ENCODE data around the gene SLC44A4. TPM values are rescaled to one million over a fixed set of nuclear protein-coding genes. Genes with fewer than 3 reads are reported as not detected.

Gene SLC44A4
- total and polyA plus RNA-seq, 9 of the 15 experiments (the other 6 are each of a cell fraction or from before 2014, with no cell fraction given), result 7.9 to 18.6 (median 11.2) TPM

DNA sequence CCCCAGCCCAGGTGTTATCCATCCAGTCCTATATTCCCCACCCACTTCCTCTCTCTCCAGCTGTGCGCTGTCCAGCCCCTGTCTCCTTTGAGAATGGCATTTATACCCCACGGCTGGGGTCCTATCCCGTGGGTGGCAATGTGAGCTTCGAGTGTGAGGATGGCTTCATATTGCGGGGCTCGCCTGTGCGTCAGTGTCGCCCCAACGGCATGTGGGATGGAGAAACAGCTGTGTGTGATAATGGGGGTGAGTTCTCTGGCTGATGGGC lies 49.8 kb upstream of the SLC44A4 start (continued):
- TF ChIP-seq, protein P1, sequence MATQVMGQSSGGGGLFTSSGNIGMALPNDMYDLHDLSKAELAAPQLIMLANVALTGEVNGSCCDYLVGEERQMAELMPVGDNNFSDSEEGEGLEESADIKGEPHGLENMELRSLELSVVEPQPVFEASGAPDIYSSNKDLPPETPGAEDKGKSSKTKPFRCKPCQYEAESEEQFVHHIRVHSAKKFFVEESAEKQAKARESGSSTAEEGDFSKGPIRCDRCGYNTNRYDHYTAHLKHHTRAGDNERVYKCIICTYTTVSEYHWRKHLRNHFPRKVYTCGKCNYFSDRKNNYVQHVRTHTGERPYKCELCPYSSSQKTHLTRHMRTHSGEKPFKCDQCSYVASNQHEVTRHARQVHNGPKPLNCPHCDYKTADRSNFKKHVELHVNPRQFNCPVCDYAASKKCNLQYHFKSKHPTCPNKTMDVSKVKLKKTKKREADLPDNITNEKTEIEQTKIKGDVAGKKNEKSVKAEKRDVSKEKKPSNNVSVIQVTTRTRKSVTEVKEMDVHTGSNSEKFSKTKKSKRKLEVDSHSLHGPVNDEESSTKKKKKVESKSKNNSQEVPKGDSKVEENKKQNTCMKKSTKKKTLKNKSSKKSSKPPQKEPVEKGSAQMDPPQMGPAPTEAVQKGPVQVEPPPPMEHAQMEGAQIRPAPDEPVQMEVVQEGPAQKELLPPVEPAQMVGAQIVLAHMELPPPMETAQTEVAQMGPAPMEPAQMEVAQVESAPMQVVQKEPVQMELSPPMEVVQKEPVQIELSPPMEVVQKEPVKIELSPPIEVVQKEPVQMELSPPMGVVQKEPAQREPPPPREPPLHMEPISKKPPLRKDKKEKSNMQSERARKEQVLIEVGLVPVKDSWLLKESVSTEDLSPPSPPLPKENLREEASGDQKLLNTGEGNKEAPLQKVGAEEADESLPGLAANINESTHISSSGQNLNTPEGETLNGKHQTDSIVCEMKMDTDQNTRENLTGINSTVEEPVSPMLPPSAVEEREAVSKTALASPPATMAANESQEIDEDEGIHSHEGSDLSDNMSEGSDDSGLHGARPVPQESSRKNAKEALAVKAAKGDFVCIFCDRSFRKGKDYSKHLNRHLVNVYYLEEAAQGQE (IDR thresholded peaks at IDR 0.05; ENCODE audit: borderline replicate concordance), result peak; percentile 15; the same call in 1 of the 2 replicates
- TF ChIP-seq, protein P1 (CRISPR knock-in tag; IDR thresholded peaks at IDR 0.05; ENCODE audit: low read depth), result no peak
- TF ChIP-seq LARP7 (IDR thresholded peaks at IDR 0.05) (no peak), SPI1 (IDR thresholded peaks at IDR 0.05; ENCODE audit: borderline replicate concordance, low read depth, low read length) (peak; percentile 43; the same call in 1 of the 2 replicates), CREBBP (IDR thresholded peaks at IDR 0.05; ENCODE audit: low read depth, low read length) (no peak), ZNF444 (CRISPR knock-in tag; IDR thresholded peaks at IDR 0.05) (no peak), CREB3L1 (IDR thresholded peaks at IDR 0.05; ENCODE audit: borderline replicate concordance, low read depth) (no peak), CBX5 (IDR thresholded peaks at IDR 0.05; ENCODE audit: borderline replicate concordance, low read depth) (no peak), TEAD4 (IDR thresholded peaks at IDR 0.05; ENCODE audit: low read length) (no peak), TEAD4 (CRISPR knock-in tag; IDR thresholded peaks at IDR 0.05; ENCODE audit: borderline replicate concordance) (0 out of 2 replicates have a peak, but pooled peaks have one; percentile 15), USF1 (CRISPR knock-in tag; IDR thresholded peaks at IDR 0.05) (peak; percentile 19; the same call in 1 of the 2 replicates)
